ENCODE results near the gene INPP5A. TPM values are rescaled to one million over a fixed set of nuclear protein-coding genes. Genes with fewer than 3 reads are reported as not detected.

The INPP5A gene
- total and polyA plus RNA-seq, 2 donors (not counting 1 experiment from before 2014, with no cell fraction given) = 9.3 to 87.8 TPM

DNA sequence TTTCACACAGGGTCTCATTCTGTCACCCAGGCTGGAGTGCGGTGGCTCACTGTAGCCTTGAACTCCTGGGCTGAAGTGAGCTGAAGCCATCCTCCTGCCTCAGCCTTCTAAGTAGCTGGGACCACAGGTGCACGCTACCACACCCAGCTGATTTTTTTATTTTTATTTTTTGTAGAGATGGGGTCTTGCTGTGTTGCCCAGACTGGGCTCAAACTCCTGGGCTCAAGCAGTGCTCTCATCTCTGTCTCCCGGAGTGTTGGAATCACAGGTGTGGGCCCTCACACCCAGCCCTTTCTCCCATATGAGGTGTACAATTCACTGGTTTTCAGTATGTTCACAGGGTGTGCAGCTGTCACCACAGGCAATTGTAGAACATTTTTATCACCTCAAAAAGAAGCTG is 5.2 kb downstream of the INPP5A start:
- H3K79me2 ChIP-seq (ENCODE audit: control insufficient read depth, insufficient read depth, low read length) = peaks cover 98% of the 10 kb centered on the region
- H3K27me3 ChIP-seq (replicated peaks in 1 of 4; ENCODE audit: control extremely low read depth in 1 of 4, control insufficient read depth in 3 of 4, insufficient read depth in 4 of 4, low read length in 3 of 4) = no peaks in the 10 kb centered on the region
- H3K4me2 ChIP-seq (replicated peaks; ENCODE audit: low read depth, low read length, poor library complexity, severe bottlenecking) = no peak overlapping the region
- no peaks in the 10 kb centered on the region for H3K9me3 ChIP-seq (ENCODE audit: control extremely low read depth in 1 of 3, control insufficient read depth in 2 of 3, insufficient read depth in 1 of 3, low read length in 2 of 3)
- H3K4me1 ChIP-seq (ENCODE audit: control insufficient read depth in 2 of 2, insufficient read depth in 2 of 2, low read length in 2 of 2) = peaks cover 77 to 85% of the 10 kb centered on the region in 2 donors
- intact Hi-C loops (cut with micrococcal nuclease) = no loop called here
- H3K27ac ChIP-seq (ENCODE audit: low read length in 2 of 2) = no peak overlapping the region
- peak overlapping the region; percentile 96 for H3K4me3 Mint-ChIP-seq
- TF ChIP-seq EZH2 (IDR thresholded peaks at IDR 0.05; ENCODE audit: borderline replicate concordance, insufficient read depth, low read depth, low read length, poor library complexity, severe bottlenecking) = no peak
- TF ChIP-seq CTCF (IDR thresholded peaks at IDR 0.05) = no peak
- ChIA-PET CTCF (interaction anchor here (0.7 to 1.0 kb wide), 2 partner anchors 29 to 84 kb away, joined by 3 to 4 read pairs; no protein-coding TSS in a partner anchor), POLR2A (interaction anchor here (1.0 kb wide), 1 partner anchor 9 kb away, joined by 3 read pairs; no protein-coding TSS in a partner anchor)
- H3K9me3 Mint-ChIP-seq (ENCODE audit: insufficient read depth) = no peaks in the 10 kb centered on the region
- ATAC-seq (ENCODE audit: low read depth) (no peak), DNase-seq (no peak)
- H3K4me1 Mint-ChIP-seq = peaks cover 82% of the 10 kb centered on the region
- H3K9ac ChIP-seq (ENCODE audit: low read length) = no peak overlapping the region
- WGBS (ENCODE audit: insufficient coverage) = 100% methylated on average over 2 of the region's 3 CpGs
- no peak overlapping the region for H2AFZ ChIP-seq (ENCODE audit: insufficient read depth, low read depth, low read length, poor library complexity, severe bottlenecking)
- H3K27ac Mint-ChIP-seq = no peak overlapping the region
- no peaks in the 10 kb centered on the region for H3K27me3 Mint-ChIP-seq
- H4K20me1 ChIP-seq (ENCODE audit: control insufficient read depth, insufficient read depth, low read length, poor library complexity, severe bottlenecking) = peaks cover 62% of the 10 kb centered on the region
- no peak overlapping the region for H3K4me3 ChIP-seq (ENCODE audit: control extremely low read depth in 1 of 5, extremely low read depth in 1 of 5, insufficient read depth in 1 of 5, low read depth in 2 of 5, low read length in 4 of 5)
- H3K36me3 ChIP-seq (replicated peaks in 1 of 2; ENCODE audit: control extremely low read depth in 1 of 2, control insufficient read depth in 1 of 2, extremely low read depth in 1 of 2, insufficient read depth in 2 of 2, low read length in 1 of 2) = peaks cover 0 to 7% of the 10 kb centered on the region in 2 experiments

- peaks cover 59% of the 10 kb centered on the region for H4K20me1 ChIP-seq (ENCODE audit: control insufficient read depth, insufficient read depth, low read length, poor library complexity, severe bottlenecking)
- no peak for DNase-seq
- H3K9ac ChIP-seq (ENCODE audit: low read length) = peak overlapping the region; percentile 56
- H3K4me3 Mint-ChIP-seq = peak overlapping the region; percentile 86
- TF ChIP-seq CTCF (IDR thresholded peaks at IDR 0.05) = no peak
- TF ChIP-seq EZH2 (IDR thresholded peaks at IDR 0.05; ENCODE audit: borderline replicate concordance, insufficient read depth, low read depth, low read length, poor library complexity, severe bottlenecking) = no peak
- H3K9me3 ChIP-seq (ENCODE audit: control extremely low read depth in 1 of 3, control insufficient read depth in 2 of 3, insufficient read depth in 1 of 3, low read length in 2 of 3) = no peaks in the 10 kb centered on the region
- ChIA-PET POLR2A (no interaction called here), CTCF (interaction anchor here (1.0 kb wide), 1 partner anchor 94 kb away, joined by 4 read pairs; no protein-coding TSS in a partner anchor)
- H3K27ac Mint-ChIP-seq = peak overlapping the region; percentile 68
- H3K4me1 ChIP-seq (ENCODE audit: control insufficient read depth in 2 of 2, insufficient read depth in 2 of 2, low read length in 2 of 2) = peaks cover 80 to 87% of the 10 kb centered on the region in 2 donors
- peak overlapping the region; percentile 47 for H2AFZ ChIP-seq (ENCODE audit: insufficient read depth, low read depth, low read length, poor library complexity, severe bottlenecking)
- H3K4me3 ChIP-seq (ENCODE audit: control extremely low read depth in 1 of 5, extremely low read depth in 1 of 5, insufficient read depth in 1 of 5, low read depth in 2 of 5, low read length in 4 of 5) = peak overlapping the region; percentile 16 to 48 (median 45)
- H3K36me3 ChIP-seq (replicated peaks in 1 of 2; ENCODE audit: control extremely low read depth in 1 of 2, control insufficient read depth in 1 of 2, extremely low read depth in 1 of 2, insufficient read depth in 2 of 2, low read length in 1 of 2) = peaks cover 0 to 7% of the 10 kb centered on the region in 2 experiments
- intact Hi-C loops (cut with micrococcal nuclease) = no loop called here
- no peak for ATAC-seq (ENCODE audit: low read depth)
- peaks cover 86% of the 10 kb centered on the region for H3K4me1 Mint-ChIP-seq
- peak overlapping the region; percentile 85 for H3K4me2 ChIP-seq (replicated peaks; ENCODE audit: low read depth, low read length, poor library complexity, severe bottlenecking)
- WGBS (ENCODE audit: insufficient coverage) = 50% methylated on average over 27 of the region's 28 CpGs
- peaks cover 99% of the 10 kb centered on the region for H3K79me2 ChIP-seq (ENCODE audit: control insufficient read depth, insufficient read depth, low read length)
- peak overlapping the region; percentile 20 to 51 for H3K27ac ChIP-seq (ENCODE audit: low read length in 2 of 2)
- H3K27me3 Mint-ChIP-seq = no peaks in the 10 kb centered on the region
- H3K9me3 Mint-ChIP-seq (ENCODE audit: insufficient read depth) = no peaks in the 10 kb centered on the region
- H3K27me3 ChIP-seq (replicated peaks in 1 of 4; ENCODE audit: control extremely low read depth in 1 of 4, control insufficient read depth in 3 of 4, insufficient read depth in 4 of 4, low read length in 3 of 4) = no peaks in the 10 kb centered on the region
These were observed 6.5 kb downstream of the INPP5A start for GRCh38 chr10:132543916-132544743.
